Nephron progenitor cell (in vitro differentiated cells): ENCODE measurements around the gene NCAM1.
"Not testable (repeated sequence)": the region's sequence is repeated elsewhere in the genome, so short reads cannot be mapped to it uniquely, and the experiment has no call there.

Experiments
- DNase-seq: peaks from one replicate; pipeline ENCODE4 v3.0.0; 2021
- H3K27ac Mint-ChIP-seq: 2 replicates; pipeline ENCODE4 v1.8.0; 2021; ENCODE audit warnings: mild to moderate bottlenecking, moderate library complexity, mixed read lengths
- H3K27me3 Mint-ChIP-seq: 2 replicates; pipeline ENCODE4 v1.8.0; 2021; ENCODE audit warnings: mild to moderate bottlenecking, low read depth, mixed read lengths; ENCODE audit not compliant: poor library complexity
- H3K36me3 Mint-ChIP-seq: 2 replicates; pipeline ENCODE4 v1.8.0; 2021; ENCODE audit warnings: low read depth, mixed read lengths
- H3K4me1 Mint-ChIP-seq: 2 replicates; pipeline ENCODE4 v1.8.0; 2021; ENCODE audit warnings: mixed read lengths
- H3K4me3 Mint-ChIP-seq: 2 replicates; pipeline ENCODE4 v1.8.0; 2021; ENCODE audit warnings: mild to moderate bottlenecking, moderate library complexity, mixed read lengths
- H3K9me3 Mint-ChIP-seq: 2 replicates; pipeline ENCODE4 v1.8.0; 2021; ENCODE audit warnings: mild to moderate bottlenecking, moderate library complexity, mixed read lengths
- TF ChIP-seq, protein P1 (sequence below): fragments of 200-600 bp; sonication (generic); IDR thresholded peaks from 2 replicates; pipeline ENCODE4 v1.5.0; 2021; ENCODE audit warnings: antibody characterized with exemption

Gene NCAM1

DNA sequence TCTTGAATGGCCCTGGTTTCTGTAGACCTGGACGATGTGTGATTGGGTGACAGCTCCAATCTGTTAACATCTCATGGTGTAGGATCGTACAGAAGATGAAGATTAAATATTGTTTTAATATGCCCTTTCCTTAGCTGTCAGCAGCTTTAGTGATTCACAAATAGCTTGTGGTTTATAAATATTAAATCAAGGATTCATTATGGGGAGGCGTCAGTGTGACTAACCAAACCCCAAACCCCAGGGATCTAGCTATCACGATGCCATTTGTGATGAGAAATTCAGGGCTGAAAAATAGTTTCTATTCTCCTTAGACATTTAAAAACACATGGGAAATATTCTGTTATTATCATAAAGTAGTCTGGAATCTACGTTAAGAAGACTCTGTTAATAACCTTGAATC is 73.4 kb downstream of the NCAM1 start:
- Mint-ChIP-seq H3K4me3 (no peak overlapping the region), H3K27ac (no peak overlapping the region), H3K27me3 (no peaks in the 10 kb centered on the region), H3K36me3 (peaks cover 44% of the 10 kb centered on the region), H3K4me1 (peaks cover 5% of the 10 kb centered on the region), H3K9me3 (peaks cover 10% of the 10 kb centered on the region)
- DNase-seq, result no peak
- TF ChIP-seq, protein P1, sequence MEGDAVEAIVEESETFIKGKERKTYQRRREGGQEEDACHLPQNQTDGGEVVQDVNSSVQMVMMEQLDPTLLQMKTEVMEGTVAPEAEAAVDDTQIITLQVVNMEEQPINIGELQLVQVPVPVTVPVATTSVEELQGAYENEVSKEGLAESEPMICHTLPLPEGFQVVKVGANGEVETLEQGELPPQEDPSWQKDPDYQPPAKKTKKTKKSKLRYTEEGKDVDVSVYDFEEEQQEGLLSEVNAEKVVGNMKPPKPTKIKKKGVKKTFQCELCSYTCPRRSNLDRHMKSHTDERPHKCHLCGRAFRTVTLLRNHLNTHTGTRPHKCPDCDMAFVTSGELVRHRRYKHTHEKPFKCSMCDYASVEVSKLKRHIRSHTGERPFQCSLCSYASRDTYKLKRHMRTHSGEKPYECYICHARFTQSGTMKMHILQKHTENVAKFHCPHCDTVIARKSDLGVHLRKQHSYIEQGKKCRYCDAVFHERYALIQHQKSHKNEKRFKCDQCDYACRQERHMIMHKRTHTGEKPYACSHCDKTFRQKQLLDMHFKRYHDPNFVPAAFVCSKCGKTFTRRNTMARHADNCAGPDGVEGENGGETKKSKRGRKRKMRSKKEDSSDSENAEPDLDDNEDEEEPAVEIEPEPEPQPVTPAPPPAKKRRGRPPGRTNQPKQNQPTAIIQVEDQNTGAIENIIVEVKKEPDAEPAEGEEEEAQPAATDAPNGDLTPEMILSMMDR, result no peak

DNA sequence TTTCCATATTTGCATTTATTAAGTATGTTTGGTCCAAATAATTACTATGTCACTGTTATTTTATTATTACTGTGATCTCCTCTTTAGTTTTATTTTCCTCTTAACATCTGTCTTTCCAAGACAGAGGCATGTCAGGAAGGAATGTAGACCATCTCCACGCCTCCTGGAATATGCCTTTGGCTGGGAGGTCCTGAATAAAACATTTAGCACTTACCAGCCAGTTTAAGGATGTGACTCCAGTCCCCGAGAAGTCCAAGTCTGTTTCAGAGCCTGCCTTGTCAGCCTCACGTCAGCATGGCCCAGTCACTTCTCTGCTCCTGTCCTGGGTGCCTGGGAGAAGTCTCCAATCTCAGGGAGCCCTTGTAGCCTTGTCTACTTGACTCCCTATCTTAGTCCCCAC is 74.5 kb downstream of the NCAM1 start:
- no peak for DNase-seq
- H3K27ac Mint-ChIP-seq, result no peak overlapping the region
- H3K9me3 Mint-ChIP-seq, result peaks cover 10% of the 10 kb centered on the region
- peaks cover 5% of the 10 kb centered on the region for H3K4me1 Mint-ChIP-seq
- no peaks in the 10 kb centered on the region for H3K27me3 Mint-ChIP-seq
- no peak overlapping the region for H3K4me3 Mint-ChIP-seq
- TF ChIP-seq, protein P1, result no peak
- peaks cover 51% of the 10 kb centered on the region for H3K36me3 Mint-ChIP-seq

DNA sequence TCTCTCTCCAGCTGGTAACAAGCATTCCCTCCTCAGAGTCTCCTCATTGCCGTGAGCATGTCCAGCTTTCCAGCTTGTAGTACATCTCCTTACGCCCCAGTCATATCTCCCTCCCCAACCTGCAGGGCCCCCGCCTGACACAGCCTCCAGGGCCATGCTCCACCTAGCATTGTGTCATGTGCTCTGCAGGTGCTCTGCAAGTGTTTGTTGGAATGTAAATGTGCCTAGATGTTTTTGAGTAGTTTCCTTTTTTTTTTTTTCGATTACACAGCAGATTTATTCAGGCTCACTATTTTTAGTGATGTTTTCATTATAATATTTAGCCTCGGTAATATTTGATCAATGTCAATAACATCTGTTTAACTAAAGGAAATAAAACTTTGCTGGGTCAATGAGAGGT is 82.5 kb downstream of the NCAM1 start:
- Mint-ChIP-seq H3K4me1 (peaks cover 28% of the 10 kb centered on the region), H3K27ac (no peak overlapping the region), H3K36me3 (peaks cover 66% of the 10 kb centered on the region), H3K9me3 (peaks cover 10% of the 10 kb centered on the region), H3K27me3 (no peaks in the 10 kb centered on the region), H3K4me3 (no peak overlapping the region)
- no peak for DNase-seq
- TF ChIP-seq, protein P1, result no peak

DNA sequence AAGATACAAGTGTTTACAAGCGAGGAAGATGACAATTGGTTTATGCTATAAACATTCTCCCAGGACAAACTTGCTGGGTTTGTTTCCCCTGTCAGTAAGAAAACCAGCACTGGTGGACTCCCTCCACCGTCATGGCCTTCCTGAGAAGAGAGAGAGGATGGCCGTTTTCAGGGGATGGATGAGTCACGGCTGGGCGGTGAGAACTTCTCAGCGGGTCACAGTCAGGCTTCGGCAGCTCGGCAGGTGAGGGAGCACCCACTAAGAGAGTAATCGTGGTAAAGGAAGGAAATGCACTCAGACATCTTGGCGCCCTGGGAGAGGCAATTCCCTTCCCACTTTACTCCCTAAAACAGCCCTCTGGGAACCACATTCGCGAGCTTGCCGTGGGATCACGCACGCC is 83.9 kb downstream of the NCAM1 start:
- no peak overlapping the region for H3K4me3 Mint-ChIP-seq
- no peaks in the 10 kb centered on the region for H3K27me3 Mint-ChIP-seq
- no peak for DNase-seq
- peaks cover 74% of the 10 kb centered on the region for H3K36me3 Mint-ChIP-seq
- TF ChIP-seq, protein P1, result no peak
- peaks cover 23% of the 10 kb centered on the region for H3K9me3 Mint-ChIP-seq
- peak overlapping the region; percentile 55 for H3K27ac Mint-ChIP-seq
- peaks cover 28% of the 10 kb centered on the region for H3K4me1 Mint-ChIP-seq

DNA sequence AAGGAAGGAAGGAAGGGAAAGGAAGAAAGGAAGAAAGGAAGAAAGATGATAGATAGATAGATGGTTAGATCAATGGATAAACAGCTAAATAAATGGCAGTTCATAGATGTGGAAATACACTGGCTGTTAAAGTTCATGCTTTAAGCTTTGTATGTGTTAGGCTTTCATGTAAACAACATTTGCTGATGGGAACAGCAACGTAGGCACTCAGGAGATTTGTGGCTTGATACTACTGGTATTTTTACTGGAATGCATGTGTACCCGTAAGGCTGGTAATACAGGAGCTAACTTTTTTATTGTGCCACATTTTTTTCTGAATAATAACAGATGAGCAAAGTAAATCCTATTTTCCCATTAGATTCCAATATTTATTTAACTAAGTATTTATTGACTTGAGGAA is 85.6 kb downstream of the NCAM1 start:
- Mint-ChIP-seq H3K27ac (no peak overlapping the region), H3K36me3 (peaks cover 83% of the 10 kb centered on the region), H3K4me1 (peaks cover 22% of the 10 kb centered on the region), H3K9me3 (peaks cover 33% of the 10 kb centered on the region), H3K27me3 (no peaks in the 10 kb centered on the region), H3K4me3 (no peak overlapping the region)
- DNase-seq, result no peak
- TF ChIP-seq, protein P1, result no peak

DNA sequence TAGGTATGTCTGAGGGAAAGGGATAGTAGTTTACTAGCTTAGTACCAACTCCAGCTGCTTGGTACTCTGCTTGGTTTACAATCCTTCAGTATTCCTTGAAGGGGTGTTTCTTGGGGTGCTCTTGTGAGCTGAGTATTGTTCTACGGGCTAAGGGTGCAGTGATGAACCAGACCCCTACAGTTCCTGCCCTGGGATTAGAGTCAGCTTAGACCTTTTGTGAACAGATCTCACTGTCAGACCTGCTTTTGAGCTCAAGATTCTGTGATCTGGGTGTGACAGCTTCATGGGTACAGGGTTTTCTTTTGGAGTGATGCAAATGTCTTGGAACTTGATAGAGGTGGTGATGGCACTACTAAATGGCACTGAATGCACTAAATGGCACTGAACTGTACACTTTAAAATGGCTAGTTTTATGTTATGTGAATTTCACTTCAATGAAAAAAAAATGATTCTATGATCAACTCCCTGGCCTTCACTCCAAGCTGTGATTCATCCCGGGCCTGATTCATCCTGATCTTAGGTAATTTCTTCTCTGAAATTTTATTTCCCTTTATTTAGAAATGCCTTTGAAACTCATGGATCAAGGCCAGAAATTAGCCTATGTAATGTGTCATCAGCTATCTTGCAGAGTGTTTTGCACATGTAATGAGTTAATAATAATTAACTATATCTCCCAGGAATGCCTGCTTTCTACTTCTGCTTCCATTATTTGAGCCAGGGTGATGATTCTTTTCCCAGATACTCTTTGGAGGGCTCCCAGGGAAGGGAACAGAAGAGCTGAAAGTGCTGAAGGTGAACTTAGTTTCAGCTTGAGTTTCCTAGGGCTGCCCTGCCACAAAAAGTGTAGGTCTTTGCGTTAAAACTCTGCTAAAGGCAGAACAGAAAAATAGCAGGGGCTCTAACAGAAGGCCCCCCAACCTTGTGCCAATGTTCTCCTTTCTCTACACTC is 87.9 kb downstream of the NCAM1 start:
- DNase-seq, result no peak
- no peaks in the 10 kb centered on the region for H3K27me3 Mint-ChIP-seq
- peaks cover 5% of the 10 kb centered on the region for H3K4me1 Mint-ChIP-seq
- peaks cover 82% of the 10 kb centered on the region for H3K36me3 Mint-ChIP-seq
- peaks cover 35% of the 10 kb centered on the region for H3K9me3 Mint-ChIP-seq
- TF ChIP-seq, protein P1, result no peak
- no peak overlapping the region for H3K4me3 Mint-ChIP-seq
- no peak overlapping the region for H3K27ac Mint-ChIP-seq

DNA sequence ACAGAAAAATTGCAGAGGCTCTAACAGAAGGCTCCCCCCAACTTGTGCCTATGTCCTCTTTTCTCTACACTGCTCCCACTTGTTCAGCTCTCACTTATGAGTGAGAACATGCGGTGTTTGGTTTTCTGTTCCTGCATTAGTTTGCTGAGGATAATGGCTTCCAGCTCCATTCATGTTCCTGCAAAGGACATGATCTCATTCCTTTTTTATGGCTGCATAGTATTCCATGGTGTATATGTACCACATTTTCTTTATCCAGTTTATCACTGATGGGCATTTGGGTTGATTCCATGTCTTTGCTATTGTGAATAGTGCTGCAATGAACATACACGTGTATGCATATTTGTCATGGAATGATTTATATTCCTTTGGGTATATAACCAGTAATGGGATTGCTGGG is 91.8 kb downstream of the NCAM1 start:
- H3K27ac Mint-ChIP-seq, H3K4me1 Mint-ChIP-seq, DNase-seq, H3K4me3 Mint-ChIP-seq, H3K27me3 Mint-ChIP-seq: not testable (repeated sequence)
- Mint-ChIP-seq H3K36me3 (peaks cover 82% of the 10 kb centered on the region), H3K9me3 (peaks cover 27% of the 10 kb centered on the region)
